ENCODE measurements around the gene TCF19.
A peak's percentile ranks its signal among the peaks of the same experiment; 100 is the strongest.

TCF19 gene

GRCh38 chr6:31128093-31128676 lies 30.2 kb upstream of the TCF19 start:
- peak; percentile 44 for DNase-seq (ENCODE audit: low read depth)

GRCh38 chr6:31129130-31129529 lies 29.3 kb upstream of the TCF19 start:
- DNase-seq (ENCODE audit: low read depth) = no peak

- no peak for DNase-seq (ENCODE audit: low read depth)
These were observed 27.6 kb upstream of the TCF19 start for GRCh38 chr6:31130751-31131150.

GRCh38 chr6:31131595-31131994 lies 26.8 kb upstream of the TCF19 start:
- no peak for DNase-seq (ENCODE audit: low read depth)

GRCh38 chr6:31132806-31133205 lies 25.6 kb upstream of the TCF19 start:
- no peak for DNase-seq (ENCODE audit: low read depth)

GRCh38 chr6:31135710-31136109 lies 22.7 kb upstream of the TCF19 start:
- DNase-seq (ENCODE audit: low read depth) = no peak

- no peak for DNase-seq (ENCODE audit: low read depth)
These were observed 19.4 kb upstream of the TCF19 start, which contains the start of gene PSORS1C2 for GRCh38 chr6:31138982-31139381. Gene PSORS1C2 (minus strand): TSS chr6:31139066. CDS start chr6:31139026, 40 bp downstream.

GRCh38 chr6:31139599-31139998 lies 18.8 kb upstream of the TCF19 start:
- DNase-seq (ENCODE audit: low read depth) = no peak

- no peak for DNase-seq (ENCODE audit: low read depth)
These were observed 17.7 kb upstream of the TCF19 start for GRCh38 chr6:31140643-31141042.

- no peak for DNase-seq (ENCODE audit: low read depth)
These were observed 16.0 kb upstream of the TCF19 start for GRCh38 chr6:31142361-31142761.

GRCh38 chr6:31143148-31143547 lies 15.2 kb upstream of the TCF19 start:
- DNase-seq (ENCODE audit: low read depth) = no peak

- no peak for DNase-seq (ENCODE audit: low read depth)
These were observed 14.0 kb upstream of the TCF19 start for GRCh38 chr6:31144296-31144969.

GRCh38 chr6:31144970-31145340 lies 13.4 kb upstream of the TCF19 start:
- DNase-seq (ENCODE audit: low read depth) = no peak

- no peak for DNase-seq (ENCODE audit: low read depth)
These were observed 13.0 kb upstream of the TCF19 start for GRCh38 chr6:31145386-31145785.

GRCh38 chr6:31149827-31150447 lies 8.5 kb upstream of the TCF19 start:
- no peak for DNase-seq (ENCODE audit: low read depth)

- DNase-seq (ENCODE audit: low read depth) = no peak
These were observed 5.6 kb upstream of the TCF19 start for GRCh38 chr6:31152781-31153180.

GRCh38 chr6:31154436-31154835 lies 4.0 kb upstream of the TCF19 start:
- DNase-seq (ENCODE audit: low read depth) = no peak

GRCh38 chr6:31156641-31157040 lies 1.7 kb upstream of the TCF19 start:
- DNase-seq (ENCODE audit: low read depth) = no peak

GRCh38 chr6:31157513-31158139 lies 763 bp upstream of the TCF19 start, which contains the start of gene CCHCR1:
Gene CCHCR1 (minus strand): TSS chr6:31157802. CDS start chr6:31157600, 202 bp downstream.
- DNase-seq (ENCODE audit: low read depth) = no peak

GRCh38 chr6:31158863-31159855 lies 770 bp downstream of the TCF19 start:
- DNase-seq (ENCODE audit: low read depth) = no peak

- no peak for DNase-seq (ENCODE audit: low read depth)
These were observed 3.1 kb downstream of the TCF19 start for GRCh38 chr6:31161216-31162126.

All from stimulated activated CD8-positive, alpha-beta memory T cell treated with anti-CD3 and anti-CD28 coated beads, Interleukin-12 subunit alpha, Interleukin-12 subunit beta, amount 100 ng/mL, for 4 hours (primary cell).